ENCODE measurements around the gene VEPH1. TPM values are rescaled to one million over a fixed set of nuclear protein-coding genes. Genes with fewer than 3 reads are reported as not detected.

Gene VEPH1
- total RNA-seq, 2 experiments from 2014 or later: not detected

GRCh38 chr3:157233923-157234322 is 269.3 kb downstream of the VEPH1 start:
- ATAC-seq (ENCODE audit: low read depth): no peak
- H3K4me3 Mint-ChIP-seq: no peak overlapping the region
- no peak for DNase-seq
- H3K27ac Mint-ChIP-seq: no peak overlapping the region
- H3K27me3 Mint-ChIP-seq: no peaks in the 10 kb centered on the region
- POLR2A ChIA-PET: no interaction called here
- H3K4me1 Mint-ChIP-seq: peaks cover 2% of the 10 kb centered on the region
- H3K9me3 Mint-ChIP-seq: peaks cover 2% of the 10 kb centered on the region
- peaks cover 4% of the 10 kb centered on the region for H3K36me3 Mint-ChIP-seq

- DNase-seq (no peak), ATAC-seq (ENCODE audit: low read depth) (no peak)
- Mint-ChIP-seq H3K27ac (no peak overlapping the region), H3K27me3 (no peaks in the 10 kb centered on the region), H3K9me3 (peaks cover 2% of the 10 kb centered on the region), H3K4me1 (peaks cover 2% of the 10 kb centered on the region), H3K36me3 (peaks cover 7% of the 10 kb centered on the region), H3K4me3 (no peak overlapping the region)
- POLR2A ChIA-PET: no interaction called here
Measured at GRCh38 chr3:157232141-157232540, 271.1 kb downstream of the VEPH1 start.

- H3K9me3 Mint-ChIP-seq: peaks cover 2% of the 10 kb centered on the region
- no peaks in the 10 kb centered on the region for H3K27me3 Mint-ChIP-seq
- peaks cover 6% of the 10 kb centered on the region for H3K4me1 Mint-ChIP-seq
- peaks cover 8% of the 10 kb centered on the region for H3K36me3 Mint-ChIP-seq
- no peak overlapping the region for H3K27ac Mint-ChIP-seq
- no peak overlapping the region for H3K4me3 Mint-ChIP-seq
- ATAC-seq (ENCODE audit: low read depth) (no peak), DNase-seq (no peak)
- POLR2A ChIA-PET: no interaction called here
Measured at GRCh38 chr3:157231071-157231470, 272.1 kb downstream of the VEPH1 start.

GRCh38 chr3:157226173-157226847 is 276.9 kb downstream of the VEPH1 start:
- POLR2A ChIA-PET: interaction anchor here (1.8 to 2.4 kb wide), 2 partner anchors 51 to 66 kb away, joined by 6 to 11 read pairs; partner anchors contain the start of gene CCNL1
- H3K4me1 Mint-ChIP-seq: peaks cover 9% of the 10 kb centered on the region
- H3K4me3 Mint-ChIP-seq: peak overlapping the region; percentile 2

GRCh38 chr3:157225001-157225400 is 278.2 kb downstream of the VEPH1 start:
- POLR2A ChIA-PET: interaction anchor here (1.4 to 1.8 kb wide), 2 partner anchors 50 to 65 kb away, joined by 4 to 6 read pairs; partner anchors contain the start of gene CCNL1
- no peaks in the 10 kb centered on the region for H3K27me3 Mint-ChIP-seq
- no peaks in the 10 kb centered on the region for H3K9me3 Mint-ChIP-seq
- peak overlapping the region; percentile 34 for H3K27ac Mint-ChIP-seq
- DNase-seq (no peak), ATAC-seq (ENCODE audit: low read depth) (no peak)
- H3K4me1 Mint-ChIP-seq: peaks cover 9% of the 10 kb centered on the region
- H3K4me3 Mint-ChIP-seq: no peak overlapping the region
- H3K36me3 Mint-ChIP-seq: peaks cover 5% of the 10 kb centered on the region

More at GRCh38 chr3:157226173-157226847, 276.9 kb downstream of the VEPH1 start:
- H3K36me3 Mint-ChIP-seq: peaks cover 5% of the 10 kb centered on the region
- no peak for DNase-seq
- H3K9me3 Mint-ChIP-seq: no peaks in the 10 kb centered on the region
- no peaks in the 10 kb centered on the region for H3K27me3 Mint-ChIP-seq
- peak; percentile 54 for ATAC-seq (ENCODE audit: low read depth)
- H3K27ac Mint-ChIP-seq: peak overlapping the region; percentile 56

GRCh38 chr3:157220883-157221282 is 282.3 kb downstream of the VEPH1 start:
- H3K4me3 Mint-ChIP-seq: no peak overlapping the region
- peaks cover 4% of the 10 kb centered on the region for H3K4me1 Mint-ChIP-seq

GRCh38 chr3:157220211-157220610 is 283.0 kb downstream of the VEPH1 start:
- Mint-ChIP-seq H3K4me3 (no peak overlapping the region), H3K9me3 (no peaks in the 10 kb centered on the region), H3K27me3 (no peaks in the 10 kb centered on the region), H3K4me1 (peaks cover 2% of the 10 kb centered on the region), H3K27ac (no peak overlapping the region), H3K36me3 (no peaks in the 10 kb centered on the region)
- POLR2A ChIA-PET: no interaction called here
- no peak for DNase-seq
- no peak for ATAC-seq (ENCODE audit: low read depth)

More at GRCh38 chr3:157220883-157221282, 282.3 kb downstream of the VEPH1 start:
- no peak for DNase-seq
- no peaks in the 10 kb centered on the region for H3K9me3 Mint-ChIP-seq
- ATAC-seq (ENCODE audit: low read depth): no peak
- no peaks in the 10 kb centered on the region for H3K36me3 Mint-ChIP-seq
- H3K27me3 Mint-ChIP-seq: no peaks in the 10 kb centered on the region
- POLR2A ChIA-PET: no interaction called here
- no peak overlapping the region for H3K27ac Mint-ChIP-seq

GRCh38 chr3:157219215-157219614 is 284.0 kb downstream of the VEPH1 start:
- POLR2A ChIA-PET: no interaction called here
- no peak for ATAC-seq (ENCODE audit: low read depth)
- H3K27me3 Mint-ChIP-seq: no peaks in the 10 kb centered on the region
- no peaks in the 10 kb centered on the region for H3K36me3 Mint-ChIP-seq
- H3K4me3 Mint-ChIP-seq: no peak overlapping the region
- no peak overlapping the region for H3K27ac Mint-ChIP-seq
- H3K4me1 Mint-ChIP-seq: no peaks in the 10 kb centered on the region
- no peaks in the 10 kb centered on the region for H3K9me3 Mint-ChIP-seq
- DNase-seq: no peak

Other genes with a start within 250 kb of the VEPH1 start
- gene PTX3, start 66.6 kb downstream of the VEPH1 start, total RNA-seq: under 1 TPM; 0.14 to 0.40 TPM

Measured in activated naive CD8-positive, alpha-beta T cell treated with anti-CD3 and anti-CD28 coated beads, Interleukin-2, amount 10 ng/mL, durations not matched to agents 7 days and 5 days (primary cell).